K562 (cell line): ENCODE data around the gene RERE. TPM values are rescaled to one million over a fixed set of nuclear protein-coding genes. Genes with fewer than 3 reads are reported as not detected.

ENCODE experiments used
- CBFB ChIP-seq: sonication (generic); formaldehyde crosslinking; IDR thresholded peaks from 2 replicates; pipeline ENCODE4 v1.4.0; 2020; ENCODE audit warnings: mild to moderate bottlenecking, missing genetic modification reagents
- CBX2 ChIP-seq: fragments of 200-600 bp; sonication (generic); IDR thresholded peaks from one replicate; pipeline ENCODE4 v1.6.1; 2012; ENCODE audit warnings: mild to moderate bottlenecking, low read length, inconsistent platforms; ENCODE audit not compliant: insufficient read depth, poor library complexity, severe bottlenecking
- EP300 ChIP-seq: IDR thresholded peaks from 2 replicates; pipeline ENCODE4 v1.6.1; 2012; ENCODE audit warnings: low read length, improper control_type of control experiment
- FOXM1 ChIP-seq, 2 experiments: fragments of 450-650 bp in 1 of 2; sonication (generic) in 1 of 2; formaldehyde crosslinking in 1 of 2; IDR thresholded peaks; 2 replicates each; pipeline versions ENCODE4 v1.6.1 to v1.9.0; 2017 to 2022; ENCODE audit warnings: low read depth in 2 of 2, mild to moderate bottlenecking in 2 of 2, missing genetic modification reagents in 1 of 2, moderate library complexity in 1 of 2
- HDAC8 ChIP-seq: fragments of 450-650 bp; IDR thresholded peaks from 2 replicates; pipeline ENCODE4 v1.6.1; 2016; ENCODE audit warnings: mild to moderate bottlenecking, missing genetic modification characterization, moderate library complexity, missing compliant biosample characterization
- HNRNPH1 ChIP-seq: fragments of 200-400 bp; formaldehyde crosslinking; optimal IDR thresholded peaks from 2 replicates; pipeline ENCODE3; 2017; ENCODE audit warnings: low read depth, mild to moderate bottlenecking, low read length, moderate library complexity
- JUND ChIP-seq, 2 experiments: IDR thresholded peaks; 2 replicates in 1 of 2; 3 replicates in 1 of 2; pipeline ENCODE4 v1.6.1; 2011; ENCODE audit warnings: borderline replicate concordance in 2 of 2, low read depth in 2 of 2, low read length in 2 of 2, improper control_type of control experiment in 1 of 2, missing biosample characterization in 1 of 2, missing genetic modification characterization in 1 of 2, missing genetic modification reagents in 1 of 2
- POLR2AphosphoS5 ChIP-seq: IDR thresholded peaks from 2 replicates; pipeline ENCODE4 v1.6.1; 2011; ENCODE audit warnings: mild to moderate bottlenecking, low read depth, low read length, moderate library complexity; ENCODE audit not compliant: control insufficient read depth, insufficient read depth
- POLR2G ChIP-seq: fragments of 200-400 bp; formaldehyde crosslinking; IDR thresholded peaks from 2 replicates; pipeline ENCODE4 v1.6.1; 2017; ENCODE audit warnings: low read depth, mild to moderate bottlenecking, antibody characterized with exemption, low read length, moderate library complexity
- SUPT5H ChIP-seq: fragments of 450-650 bp; IDR thresholded peaks from 2 replicates; pipeline ENCODE4 v1.6.1; 2016
- THRAP3 ChIP-seq: fragments of 450-650 bp; IDR thresholded peaks from 2 replicates; pipeline ENCODE4 v1.6.1; 2016; ENCODE audit warnings: mild to moderate bottlenecking, inconsistent platforms, borderline replicate concordance
- ZNF354B ChIP-seq: fragments of 250-450 bp; sonication (Bioruptor Pico); IDR thresholded peaks from 2 replicates; pipeline ENCODE4 v1.4.0; 2020
- ZNF395 ChIP-seq: fragments of 200-800 bp; sonication (Bioruptor generic); IDR thresholded peaks from 2 replicates; pipeline ENCODE4 v1.6.1; 2017; ENCODE audit warnings: missing genetic modification characterization, missing compliant biosample characterization
- polyA plus RNA-seq, 8 experiments: library from polyadenylated mRNA; depleted of rRNA in 4 of 8; stranded (reverse) in 5 of 8; unstranded in 3 of 8; fragments of >200 nt; fragmentation: Nextera tagmentation in 2 of 8; fragmentation: Illumina TruSeq in 1 of 8; extraction: Ambion mirVana in 2 of 8; extraction: Trizol in 1 of 8; gene quantifications; 2 replicates each; pipeline versions ENCODE4 v1.2.1 to v1.2.3, GENCODE V29; 2011 to 2014; ENCODE audit warnings: inconsistent platforms in 1 of 8, missing spikeins in 1 of 8
- total RNA-seq, 7 experiments: library from RNA; depleted of rRNA in 6 of 7; stranded (reverse); fragments of >200 nt in 6 of 7; fragmentation: Illumina TruSeq in 2 of 7; extraction: Trizol in 2 of 7; gene quantifications; 2 replicates each; pipeline versions ENCODE4 v1.2.1 to v1.2.3, GENCODE V29; 2011 to 2021; ENCODE audit warnings: low replicate concordance in 1 of 7
- TF ChIP-seq, protein P1 (sequence below), 2 experiments: fragments of 450-650 bp; IDR thresholded peaks; 2 replicates each; pipeline ENCODE4 v1.6.1; 2018; ENCODE audit warnings: mild to moderate bottlenecking in 2 of 2, low read depth in 1 of 2; ENCODE audit not compliant: partially characterized antibody in 2 of 2

The RERE gene
- total and polyA plus RNA-seq, 9 of the 15 experiments (the other 6 are each of a cell fraction or from before 2014, with no cell fraction given) = 3.0 to 51.5 (median 13.4) TPM

GRCh38 chr1:8858888-8859706, 41.7 kb upstream of the RERE start (continued):
- TF ChIP-seq FOXM1 (IDR thresholded peaks at IDR 0.05; ENCODE audit: low read depth) (no peak), FOXM1 (CRISPR knock-in tag; IDR thresholded peaks at IDR 0.05; ENCODE audit: low read depth) (0 out of 2 replicates have a peak, but pooled peaks have one; percentile 63), CBFB (CRISPR knock-in tag) (peak; percentile 49; the same call in 1 of the 2 replicates), THRAP3 (no peak), JUND (IDR thresholded peaks at IDR 0.05; ENCODE audit: borderline replicate concordance, low read depth, low read length) (peak; percentile 51; the same call in 1 of the 2 replicates), JUND (tag; IDR thresholded peaks at IDR 0.05; ENCODE audit: borderline replicate concordance, low read depth, low read length) (no peak; the same call in 2 of the 3 replicates), SUPT5H (peak; percentile 41; the same call in 1 of the 2 replicates), EP300 (no peak), CBX2 (no peak), POLR2AphosphoS5 (peak; percentile 59; the same call in 1 of the 2 replicates), ZNF395 (0 out of 2 replicates have a peak, but pooled peaks have one; percentile 14), HDAC8 (tag) (0 out of 2 replicates have a peak, but pooled peaks have one; percentile 35), POLR2G (peak; percentile 33; the same call in 1 of the 2 replicates), HNRNPH1 (no peak), ZNF354B (no peak)
- TF ChIP-seq, protein P1, sequence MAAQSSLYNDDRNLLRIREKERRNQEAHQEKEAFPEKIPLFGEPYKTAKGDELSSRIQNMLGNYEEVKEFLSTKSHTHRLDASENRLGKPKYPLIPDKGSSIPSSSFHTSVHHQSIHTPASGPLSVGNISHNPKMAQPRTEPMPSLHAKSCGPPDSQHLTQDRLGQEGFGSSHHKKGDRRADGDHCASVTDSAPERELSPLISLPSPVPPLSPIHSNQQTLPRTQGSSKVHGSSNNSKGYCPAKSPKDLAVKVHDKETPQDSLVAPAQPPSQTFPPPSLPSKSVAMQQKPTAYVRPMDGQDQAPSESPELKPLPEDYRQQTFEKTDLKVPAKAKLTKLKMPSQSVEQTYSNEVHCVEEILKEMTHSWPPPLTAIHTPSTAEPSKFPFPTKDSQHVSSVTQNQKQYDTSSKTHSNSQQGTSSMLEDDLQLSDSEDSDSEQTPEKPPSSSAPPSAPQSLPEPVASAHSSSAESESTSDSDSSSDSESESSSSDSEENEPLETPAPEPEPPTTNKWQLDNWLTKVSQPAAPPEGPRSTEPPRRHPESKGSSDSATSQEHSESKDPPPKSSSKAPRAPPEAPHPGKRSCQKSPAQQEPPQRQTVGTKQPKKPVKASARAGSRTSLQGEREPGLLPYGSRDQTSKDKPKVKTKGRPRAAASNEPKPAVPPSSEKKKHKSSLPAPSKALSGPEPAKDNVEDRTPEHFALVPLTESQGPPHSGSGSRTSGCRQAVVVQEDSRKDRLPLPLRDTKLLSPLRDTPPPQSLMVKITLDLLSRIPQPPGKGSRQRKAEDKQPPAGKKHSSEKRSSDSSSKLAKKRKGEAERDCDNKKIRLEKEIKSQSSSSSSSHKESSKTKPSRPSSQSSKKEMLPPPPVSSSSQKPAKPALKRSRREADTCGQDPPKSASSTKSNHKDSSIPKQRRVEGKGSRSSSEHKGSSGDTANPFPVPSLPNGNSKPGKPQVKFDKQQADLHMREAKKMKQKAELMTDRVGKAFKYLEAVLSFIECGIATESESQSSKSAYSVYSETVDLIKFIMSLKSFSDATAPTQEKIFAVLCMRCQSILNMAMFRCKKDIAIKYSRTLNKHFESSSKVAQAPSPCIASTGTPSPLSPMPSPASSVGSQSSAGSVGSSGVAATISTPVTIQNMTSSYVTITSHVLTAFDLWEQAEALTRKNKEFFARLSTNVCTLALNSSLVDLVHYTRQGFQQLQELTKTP (IDR thresholded peaks at IDR 0.05; ENCODE audit: low read depth in 1 of 2, partially characterized antibody in 2 of 2) = peak in 1 of 2 experiments; percentile 23
